PC-3 (cell line): ENCODE data around the gene DCAF8.

ENCODE experiments used
- EZH2phosphoT487 ChIP-seq: fragments of 300-600 bp; sonication (generic); IDR thresholded peaks from 2 replicates; pipeline ENCODE4 v1.6.1; 2018; ENCODE audit warnings: mild to moderate bottlenecking, antibody characterized with exemption, low read length, borderline replicate concordance
- TF ChIP-seq, protein P1 (sequence below): fragments of 300-600 bp; sonication (generic); conservative IDR thresholded peaks from 2 replicates; pipeline ENCODE4 v1.5.1; 2017; ENCODE audit warnings: antibody characterized with exemption, low read depth, mild to moderate bottlenecking, low read length

DNA sequence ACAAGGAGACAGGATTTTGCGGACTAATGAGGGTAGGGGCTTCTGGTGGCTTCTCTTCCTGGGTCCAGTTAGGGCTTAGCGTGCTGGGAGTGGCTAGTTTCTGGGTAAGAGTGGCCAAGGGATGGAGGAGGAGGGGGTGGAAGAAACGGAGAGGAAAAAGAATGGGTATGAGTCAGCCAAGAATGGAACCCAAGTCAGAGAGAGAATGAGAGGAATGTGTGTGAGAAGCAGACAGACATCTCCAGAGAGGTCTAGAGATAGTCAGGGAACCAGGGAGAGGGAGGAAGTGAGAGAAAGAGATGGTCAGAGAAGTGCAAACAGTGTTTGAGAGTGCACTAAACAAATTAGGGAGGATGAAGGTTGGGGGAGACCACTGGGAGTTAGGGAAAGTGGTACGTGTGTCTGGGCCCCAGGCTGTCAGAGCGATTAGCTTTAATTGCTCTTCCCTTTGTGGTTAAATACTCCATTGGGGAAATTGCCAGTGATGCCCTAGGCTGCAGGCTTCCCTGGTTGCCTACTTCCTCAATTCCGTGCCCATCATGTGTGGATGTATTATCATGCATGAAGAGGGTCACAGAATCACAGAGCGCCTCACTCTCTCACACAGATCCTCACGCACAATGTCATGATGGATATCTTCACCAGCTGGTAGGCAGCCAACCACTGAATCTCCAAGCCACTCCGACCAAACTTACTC, 55.8 kb downstream of the DCAF8 start:
- TF ChIP-seq, protein P1, sequence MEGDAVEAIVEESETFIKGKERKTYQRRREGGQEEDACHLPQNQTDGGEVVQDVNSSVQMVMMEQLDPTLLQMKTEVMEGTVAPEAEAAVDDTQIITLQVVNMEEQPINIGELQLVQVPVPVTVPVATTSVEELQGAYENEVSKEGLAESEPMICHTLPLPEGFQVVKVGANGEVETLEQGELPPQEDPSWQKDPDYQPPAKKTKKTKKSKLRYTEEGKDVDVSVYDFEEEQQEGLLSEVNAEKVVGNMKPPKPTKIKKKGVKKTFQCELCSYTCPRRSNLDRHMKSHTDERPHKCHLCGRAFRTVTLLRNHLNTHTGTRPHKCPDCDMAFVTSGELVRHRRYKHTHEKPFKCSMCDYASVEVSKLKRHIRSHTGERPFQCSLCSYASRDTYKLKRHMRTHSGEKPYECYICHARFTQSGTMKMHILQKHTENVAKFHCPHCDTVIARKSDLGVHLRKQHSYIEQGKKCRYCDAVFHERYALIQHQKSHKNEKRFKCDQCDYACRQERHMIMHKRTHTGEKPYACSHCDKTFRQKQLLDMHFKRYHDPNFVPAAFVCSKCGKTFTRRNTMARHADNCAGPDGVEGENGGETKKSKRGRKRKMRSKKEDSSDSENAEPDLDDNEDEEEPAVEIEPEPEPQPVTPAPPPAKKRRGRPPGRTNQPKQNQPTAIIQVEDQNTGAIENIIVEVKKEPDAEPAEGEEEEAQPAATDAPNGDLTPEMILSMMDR = no peak
- no peak for TF ChIP-seq EZH2phosphoT487
